ENCODE results near the gene TNNT1.

Gene TNNT1

DNA sequence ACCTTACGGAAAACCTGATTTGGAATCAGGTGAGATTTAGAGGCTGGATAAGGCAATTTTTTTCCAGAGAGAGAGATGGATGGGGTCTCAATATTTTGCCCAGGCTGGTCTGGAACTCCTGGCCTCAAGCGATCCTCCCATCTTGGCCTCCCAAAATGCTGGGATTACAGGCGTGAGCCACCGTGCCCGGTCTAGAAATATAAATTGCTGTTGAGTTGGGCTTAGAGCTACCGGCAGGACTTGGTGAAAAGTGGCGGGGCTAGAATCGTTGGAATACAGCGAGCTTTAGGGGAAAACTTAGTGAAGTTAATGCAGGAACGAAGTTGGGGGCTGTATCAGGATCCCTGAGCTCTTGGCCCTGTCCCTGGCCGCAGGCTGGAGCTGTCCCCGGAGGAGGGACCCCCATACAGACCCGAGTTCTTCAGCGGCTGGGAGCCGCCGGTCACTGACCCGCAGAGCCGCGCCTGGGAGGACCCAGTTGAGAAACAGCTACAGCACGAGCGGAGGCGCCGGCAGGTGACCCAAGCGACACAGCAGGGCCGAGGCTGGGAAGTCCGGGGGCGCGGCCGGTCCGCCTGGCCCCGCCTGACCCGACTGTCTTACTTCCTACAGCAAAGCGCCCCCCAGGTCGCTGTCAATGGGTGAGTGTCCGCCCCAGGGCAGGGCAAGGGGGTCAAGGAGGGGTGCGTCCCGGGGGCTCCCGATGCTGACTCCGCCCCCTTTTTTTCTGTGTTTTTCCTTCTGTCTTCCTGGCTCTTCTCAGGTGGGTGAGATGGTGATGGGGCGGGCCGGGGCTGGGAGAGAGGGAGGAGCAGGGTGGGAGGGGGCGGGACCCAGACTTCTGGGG, 65.8 kb downstream of the TNNT1 start:
- TF ChIP-seq CREB1 (IDR thresholded peaks at IDR 0.05; ENCODE audit: low read depth): no peak
- no peak for TF ChIP-seq TCF12 (IDR thresholded peaks at IDR 0.05; ENCODE audit: low read depth)
- TF ChIP-seq RAD21 (IDR thresholded peaks at IDR 0.05; ENCODE audit: low read depth): no peak
- TF ChIP-seq CEBPB (IDR thresholded peaks at IDR 0.05): no peak
- TF ChIP-seq TEAD4 (IDR thresholded peaks at IDR 0.05): no peak
- TF ChIP-seq TAF1 (IDR thresholded peaks at IDR 0.05; ENCODE audit: low read depth): no peak
- no peak for TF ChIP-seq NFIC (IDR thresholded peaks at IDR 0.05)
- TF ChIP-seq, protein P1, sequence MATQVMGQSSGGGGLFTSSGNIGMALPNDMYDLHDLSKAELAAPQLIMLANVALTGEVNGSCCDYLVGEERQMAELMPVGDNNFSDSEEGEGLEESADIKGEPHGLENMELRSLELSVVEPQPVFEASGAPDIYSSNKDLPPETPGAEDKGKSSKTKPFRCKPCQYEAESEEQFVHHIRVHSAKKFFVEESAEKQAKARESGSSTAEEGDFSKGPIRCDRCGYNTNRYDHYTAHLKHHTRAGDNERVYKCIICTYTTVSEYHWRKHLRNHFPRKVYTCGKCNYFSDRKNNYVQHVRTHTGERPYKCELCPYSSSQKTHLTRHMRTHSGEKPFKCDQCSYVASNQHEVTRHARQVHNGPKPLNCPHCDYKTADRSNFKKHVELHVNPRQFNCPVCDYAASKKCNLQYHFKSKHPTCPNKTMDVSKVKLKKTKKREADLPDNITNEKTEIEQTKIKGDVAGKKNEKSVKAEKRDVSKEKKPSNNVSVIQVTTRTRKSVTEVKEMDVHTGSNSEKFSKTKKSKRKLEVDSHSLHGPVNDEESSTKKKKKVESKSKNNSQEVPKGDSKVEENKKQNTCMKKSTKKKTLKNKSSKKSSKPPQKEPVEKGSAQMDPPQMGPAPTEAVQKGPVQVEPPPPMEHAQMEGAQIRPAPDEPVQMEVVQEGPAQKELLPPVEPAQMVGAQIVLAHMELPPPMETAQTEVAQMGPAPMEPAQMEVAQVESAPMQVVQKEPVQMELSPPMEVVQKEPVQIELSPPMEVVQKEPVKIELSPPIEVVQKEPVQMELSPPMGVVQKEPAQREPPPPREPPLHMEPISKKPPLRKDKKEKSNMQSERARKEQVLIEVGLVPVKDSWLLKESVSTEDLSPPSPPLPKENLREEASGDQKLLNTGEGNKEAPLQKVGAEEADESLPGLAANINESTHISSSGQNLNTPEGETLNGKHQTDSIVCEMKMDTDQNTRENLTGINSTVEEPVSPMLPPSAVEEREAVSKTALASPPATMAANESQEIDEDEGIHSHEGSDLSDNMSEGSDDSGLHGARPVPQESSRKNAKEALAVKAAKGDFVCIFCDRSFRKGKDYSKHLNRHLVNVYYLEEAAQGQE (IDR thresholded peaks at IDR 0.05; ENCODE audit: low read depth): no peak
- no peak for TF ChIP-seq EP300 (IDR thresholded peaks at IDR 0.05; ENCODE audit: borderline replicate concordance)
- TF ChIP-seq, protein P2, sequence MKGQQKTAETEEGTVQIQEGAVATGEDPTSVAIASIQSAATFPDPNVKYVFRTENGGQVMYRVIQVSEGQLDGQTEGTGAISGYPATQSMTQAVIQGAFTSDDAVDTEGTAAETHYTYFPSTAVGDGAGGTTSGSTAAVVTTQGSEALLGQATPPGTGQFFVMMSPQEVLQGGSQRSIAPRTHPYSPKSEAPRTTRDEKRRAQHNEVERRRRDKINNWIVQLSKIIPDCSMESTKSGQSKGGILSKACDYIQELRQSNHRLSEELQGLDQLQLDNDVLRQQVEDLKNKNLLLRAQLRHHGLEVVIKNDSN (IDR thresholded peaks at IDR 0.05): no peak
- no peak for TF ChIP-seq ZBTB7A (IDR thresholded peaks at IDR 0.05; ENCODE audit: low read depth)
- TF ChIP-seq YY1 (IDR thresholded peaks at IDR 0.05; ENCODE audit: low read depth): no peak
- TF ChIP-seq, protein P3, sequence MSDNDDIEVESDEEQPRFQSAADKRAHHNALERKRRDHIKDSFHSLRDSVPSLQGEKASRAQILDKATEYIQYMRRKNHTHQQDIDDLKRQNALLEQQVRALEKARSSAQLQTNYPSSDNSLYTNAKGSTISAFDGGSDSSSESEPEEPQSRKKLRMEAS (IDR thresholded peaks at IDR 0.05): no peak
- TF ChIP-seq FOXM1 (IDR thresholded peaks at IDR 0.05; ENCODE audit: borderline replicate concordance, low read depth): no peak
- TF ChIP-seq EGR1 (IDR thresholded peaks at IDR 0.05): no peak
